Right kidney (tissue), 9 donors: ENCODE measurements around the gene MFAP5.

Experiments
- DNase-seq: peaks from one replicate; pipeline ENCODE4 v3.0.0-alpha.2; 2016
- long read RNA-seq, 8 donors: transcript quantifications; one replicate each; lab custom pipeline, GENCODE V29; 2026

MFAP5 gene, protein sequence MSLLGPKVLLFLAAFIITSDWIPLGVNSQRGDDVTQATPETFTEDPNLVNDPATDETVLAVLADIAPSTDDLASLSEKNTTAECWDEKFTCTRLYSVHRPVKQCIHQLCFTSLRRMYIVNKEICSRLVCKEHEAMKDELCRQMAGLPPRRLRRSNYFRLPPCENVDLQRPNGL
- long read RNA-seq, donor 1, partial matches to known transcripts = 6 of 8 reads
- long read RNA-seq, donor 1, other reads (novel, unspliced or antisense) = 0 of 8 reads
- long read RNA-seq, donor 2, partial matches to known transcripts = 0 of 2 reads
- long read RNA-seq, donor 2, other reads (novel, unspliced or antisense) = 0 of 2 reads
- long read RNA-seq, donor 3 = 0 reads
- long read RNA-seq, donor 4, partial matches to known transcripts = 0 of 4 reads
- long read RNA-seq, donor 4, other reads (novel, unspliced or antisense) = 0 of 4 reads
- long read RNA-seq, donor 5 = 0 reads
- long read RNA-seq, donor 6 = 0 reads
- long read RNA-seq, donor 7, partial matches to known transcripts = 0 of 3 reads
- long read RNA-seq, donor 7, other reads (novel, unspliced or antisense) = 0 of 3 reads
- long read RNA-seq, donor 8 = 0 reads

DNA sequence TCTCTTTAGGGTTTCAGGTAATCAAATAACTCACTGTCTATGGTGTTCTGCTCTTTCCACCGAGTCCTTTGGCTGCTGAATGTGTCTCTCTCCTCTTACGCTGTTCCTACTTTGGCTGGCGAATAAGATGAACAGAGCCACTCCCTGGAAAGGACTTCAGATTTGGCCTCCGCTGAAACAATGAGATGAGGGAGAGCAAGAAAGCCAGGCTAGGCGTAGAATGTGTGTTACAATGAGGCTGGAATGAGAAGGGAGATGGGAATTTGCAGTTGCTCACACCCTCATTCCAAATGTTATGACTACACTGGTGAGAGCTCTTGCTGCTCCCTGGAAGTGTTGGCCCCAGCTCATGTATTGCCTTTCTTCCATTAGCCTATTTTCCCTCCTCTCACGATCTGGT is at the start of gene MFAP5:
MFAP5 (minus strand) TSS at position 234 of the 400 bp plus-strand sequence. CDS start 722 bp downstream, outside the sequence.
- DNase-seq = no peak

DNA sequence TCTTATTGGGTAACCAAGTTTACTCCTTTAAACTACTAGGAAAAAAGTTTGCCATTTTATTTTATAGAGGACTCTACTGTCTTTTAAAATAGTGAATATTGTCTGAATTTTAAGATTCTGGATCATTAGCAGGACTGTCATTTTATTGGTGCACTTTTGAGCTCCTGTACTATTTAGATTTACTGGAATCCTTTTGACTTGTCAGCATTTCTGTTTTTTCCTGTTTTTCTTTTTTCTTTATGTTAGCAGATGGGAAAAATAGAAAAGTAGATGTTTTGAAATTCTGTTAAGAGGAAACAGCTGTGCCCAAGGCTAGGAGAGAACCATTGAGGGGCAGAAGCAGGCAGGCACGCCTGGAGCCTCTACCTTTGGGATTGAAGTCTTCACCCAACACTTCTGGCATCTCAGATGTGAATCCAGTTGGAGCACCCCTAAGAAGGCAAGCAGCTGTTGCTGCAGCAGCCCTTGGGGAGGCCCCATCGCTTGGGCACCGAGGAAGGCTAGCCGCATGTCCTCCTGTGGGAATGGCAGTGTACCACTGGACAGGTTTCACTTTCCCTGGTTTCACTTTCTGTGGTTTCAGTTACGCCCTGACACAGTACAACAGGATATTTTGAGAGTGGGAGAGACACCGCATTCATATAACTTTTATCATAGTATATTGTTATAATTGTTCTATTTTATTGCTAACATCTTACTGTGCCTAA is 46.7 kb upstream of the MFAP5 start:
- no peak for DNase-seq

DNA sequence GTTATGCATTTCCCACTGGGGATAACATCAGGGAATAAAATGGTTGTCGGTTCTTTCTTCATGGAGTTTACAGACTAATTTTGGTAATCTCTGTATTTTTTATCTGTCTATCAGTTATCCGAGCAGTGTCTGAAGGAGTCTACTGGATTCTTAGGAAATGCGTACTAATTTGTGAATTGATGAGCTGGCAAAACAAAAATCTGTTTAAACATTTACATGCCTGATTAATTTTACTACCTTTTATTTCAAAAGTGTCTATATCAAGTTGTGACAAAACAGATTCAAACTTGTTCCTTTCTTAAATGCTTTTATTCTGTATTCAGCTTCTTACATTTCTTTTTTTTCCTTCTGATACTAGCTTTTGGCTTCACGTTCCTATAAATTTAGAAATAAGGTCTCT is 39.5 kb upstream of the MFAP5 start:
- no peak for DNase-seq

DNA sequence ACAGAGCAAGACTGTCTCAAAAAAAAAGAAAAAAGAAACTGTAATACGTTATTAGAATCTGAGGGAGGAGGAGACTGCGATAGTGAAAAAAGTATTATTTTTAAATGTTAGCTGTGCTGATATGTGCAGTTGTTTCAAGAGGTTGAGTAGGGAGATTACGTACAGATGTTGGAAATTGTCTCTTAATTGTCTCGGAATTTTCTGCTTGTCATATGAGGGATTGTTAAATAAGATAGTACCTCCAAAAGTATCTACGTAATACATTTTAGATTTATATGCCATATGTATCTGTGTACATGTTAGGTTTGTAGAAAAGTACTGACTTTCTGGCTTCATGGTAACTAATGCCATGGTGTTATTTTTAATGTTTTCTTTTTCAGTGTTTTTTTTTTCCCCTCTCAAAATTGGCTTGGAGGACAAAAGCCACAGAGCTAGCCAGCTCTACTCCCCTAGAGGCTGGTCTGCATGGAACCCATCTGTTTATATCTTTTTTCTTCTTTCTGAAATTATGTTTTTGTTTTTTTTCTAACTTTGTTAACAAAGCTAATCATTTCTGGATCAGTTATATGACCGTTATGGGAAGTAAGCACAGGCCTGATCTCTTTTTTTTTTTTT is 38.5 kb upstream of the MFAP5 start:
- no peak for DNase-seq

DNA sequence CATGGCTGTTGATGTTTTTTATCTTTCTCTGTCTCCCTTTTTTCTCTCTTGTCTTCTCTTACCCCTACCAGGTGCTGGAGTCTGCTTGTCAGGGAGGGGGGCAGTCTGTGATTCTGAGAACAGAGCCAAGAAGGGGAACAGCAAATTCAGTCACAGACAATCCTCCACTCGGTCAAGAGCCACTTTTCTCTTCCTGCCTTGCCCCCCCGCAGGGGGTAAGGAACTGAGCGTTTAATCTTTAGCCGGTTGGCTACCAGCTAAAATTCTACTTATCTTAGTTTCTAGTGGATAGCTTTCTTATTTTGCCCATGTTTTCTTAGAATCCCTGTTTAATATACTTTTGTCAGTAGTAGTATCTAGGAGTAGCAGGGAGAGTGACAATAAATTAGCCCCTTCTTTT is 37.1 kb upstream of the MFAP5 start:
- DNase-seq = no peak

DNA sequence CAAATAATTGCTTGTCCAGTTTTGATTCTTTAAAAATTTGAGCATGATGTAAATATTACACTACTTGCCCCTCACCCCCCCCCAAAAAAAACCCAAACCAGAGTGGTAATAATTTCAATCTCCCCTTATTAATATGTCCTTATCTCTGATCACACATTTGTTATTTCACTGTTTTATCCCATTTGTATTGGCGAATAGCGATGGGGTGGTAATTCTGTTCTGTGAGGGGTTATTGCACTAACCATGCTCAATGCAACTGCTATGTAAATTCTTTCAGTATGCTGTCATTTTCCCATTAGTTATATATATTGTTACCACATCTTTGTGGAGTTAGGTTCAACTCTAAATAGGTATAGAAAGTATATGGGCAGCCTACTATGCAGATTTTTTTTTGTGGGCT is 36.3 kb upstream of the MFAP5 start:
- DNase-seq = no peak

DNA sequence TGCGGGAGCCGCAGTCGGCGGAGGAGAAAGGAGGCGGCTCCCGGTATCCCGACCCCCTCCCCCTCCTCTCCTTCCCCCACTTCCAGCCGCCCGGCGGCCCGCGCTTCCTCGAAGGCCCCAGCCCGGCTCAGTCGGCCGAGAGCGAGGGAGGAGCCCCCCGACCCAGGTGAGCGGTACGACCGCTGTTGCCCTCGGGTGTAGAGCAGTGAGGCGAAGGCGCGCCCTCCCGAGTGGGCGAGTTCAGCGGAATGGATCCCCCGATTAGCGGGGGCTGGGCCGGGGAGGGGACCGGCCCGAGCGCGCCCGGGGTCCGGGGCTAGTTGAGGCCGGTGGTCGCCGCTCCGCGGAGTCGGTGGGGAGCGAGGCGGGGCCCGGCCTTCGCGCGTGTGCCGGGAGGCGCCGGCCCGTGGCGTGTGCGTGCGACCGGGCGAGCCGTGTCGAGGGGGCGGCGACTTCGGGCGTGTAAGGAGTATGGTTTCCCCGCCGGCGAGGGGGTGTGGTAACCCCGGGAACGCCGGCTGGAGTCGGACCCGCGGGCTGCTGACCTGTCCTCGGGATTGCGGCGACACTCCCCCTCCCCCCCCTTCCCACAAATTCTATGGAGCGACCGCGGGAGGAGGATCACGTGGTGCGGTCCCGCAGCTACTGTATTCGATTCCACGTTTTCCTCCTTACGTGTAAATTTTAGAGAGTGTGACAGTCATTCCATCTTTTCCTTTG is 35.7 kb upstream of the MFAP5 start:
- DNase-seq = no peak

DNA sequence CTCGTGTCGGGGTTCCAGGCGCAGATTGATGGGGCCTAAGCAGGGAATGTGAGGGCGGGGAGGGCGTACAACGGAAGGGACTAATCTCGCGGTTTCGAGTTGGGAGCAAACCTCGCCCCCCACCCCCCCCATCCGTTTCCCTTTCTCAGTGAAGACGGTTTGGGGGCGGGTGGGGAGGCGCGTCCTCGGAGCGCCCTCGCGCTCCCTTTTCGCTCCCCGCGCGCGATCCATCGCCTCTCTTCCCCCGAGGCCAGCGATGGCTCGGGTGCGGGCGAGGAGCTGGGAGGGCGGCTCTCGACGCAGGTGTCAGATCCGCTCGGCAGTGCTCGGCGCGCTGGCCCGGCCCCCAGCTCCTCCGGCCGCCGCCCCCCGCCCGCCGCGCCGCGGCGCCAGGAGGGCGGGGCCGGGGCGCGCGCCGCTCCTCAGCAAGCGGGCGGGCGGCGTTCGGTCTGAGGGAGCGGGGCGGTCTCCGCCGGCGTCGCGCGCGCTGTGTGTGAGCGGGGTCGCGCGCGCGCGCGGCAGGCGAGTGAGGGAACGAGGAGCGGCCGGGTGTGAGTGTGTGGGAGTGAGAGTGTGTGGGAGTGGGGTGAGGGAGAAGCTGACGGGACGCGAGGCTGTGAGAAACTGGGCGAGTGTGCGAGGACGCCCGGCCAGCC is 35.0 kb upstream of the MFAP5 start, which contains the start of gene RIMKLB:
RIMKLB (plus strand) TSS at position 516 of the 656 bp plus-strand sequence. CDS start 15,876 bp downstream, outside the sequence.
- DNase-seq = peak; percentile 98

DNA sequence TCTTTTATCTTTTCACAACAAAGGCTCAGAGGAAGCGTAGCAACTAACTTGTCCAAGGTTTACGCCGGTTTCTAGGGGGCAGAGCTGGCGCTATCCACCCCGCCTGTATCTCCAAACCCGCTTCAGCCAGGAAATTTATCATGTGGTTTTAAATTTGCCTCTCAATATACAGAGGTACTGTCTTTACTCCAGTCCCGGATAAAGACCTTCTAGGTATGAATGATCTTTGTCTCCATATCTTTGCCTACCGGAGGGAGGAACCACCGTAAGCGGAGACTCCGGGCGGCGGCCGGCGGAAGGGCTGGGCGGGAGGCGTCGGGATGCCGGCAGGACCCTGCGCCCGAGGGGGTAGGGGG is 34.5 kb upstream of the MFAP5 start:
- DNase-seq = no peak

DNA sequence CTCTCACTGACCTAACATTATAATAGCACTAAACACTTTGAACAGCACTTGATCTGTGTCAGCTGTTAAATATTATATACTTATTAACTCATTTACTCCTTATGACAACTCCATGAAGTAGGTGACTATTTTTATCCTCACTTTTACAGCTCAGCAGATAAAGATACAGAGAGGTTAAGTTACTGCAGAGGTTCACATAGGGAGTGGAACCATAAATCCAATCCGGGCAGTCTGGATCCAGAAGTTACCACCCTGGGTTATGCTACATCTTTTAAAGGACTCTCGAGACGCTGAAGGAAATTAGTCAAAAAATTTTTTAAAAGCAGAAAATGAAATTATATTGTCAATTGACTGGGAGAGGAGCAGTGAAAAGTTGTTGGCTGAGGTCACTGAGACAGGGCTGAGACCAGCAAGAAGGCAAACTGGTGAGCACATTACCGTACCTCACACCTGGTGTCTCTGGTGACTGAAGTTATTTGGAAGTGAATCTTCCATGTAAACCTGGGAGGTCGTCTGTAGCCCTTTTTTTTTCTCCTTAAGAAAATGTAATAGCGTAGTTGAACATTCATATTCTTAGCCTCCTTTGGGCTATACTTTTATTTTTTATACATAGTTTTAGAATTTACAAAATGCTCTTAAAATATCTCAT is 33.9 kb upstream of the MFAP5 start:
- no peak for DNase-seq

DNA sequence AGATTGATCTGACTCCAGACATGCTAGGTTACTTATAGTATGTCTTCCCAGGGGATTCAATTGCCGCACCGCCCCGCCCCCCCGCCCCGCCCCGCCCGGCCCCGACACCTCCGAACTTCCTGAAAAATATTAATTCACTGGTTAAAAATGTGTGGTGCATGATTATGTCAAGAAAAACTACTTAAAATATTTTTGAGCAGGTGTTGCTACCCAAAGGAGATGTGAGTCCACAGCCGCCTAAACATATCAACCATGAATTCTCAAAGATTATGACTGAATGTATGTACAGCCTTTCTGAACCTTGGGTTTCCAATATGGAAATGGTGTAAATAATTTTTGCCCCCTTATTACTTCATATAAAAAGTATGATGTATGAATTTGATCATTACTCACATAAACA is 32.5 kb upstream of the MFAP5 start:
- DNase-seq = no peak

DNA sequence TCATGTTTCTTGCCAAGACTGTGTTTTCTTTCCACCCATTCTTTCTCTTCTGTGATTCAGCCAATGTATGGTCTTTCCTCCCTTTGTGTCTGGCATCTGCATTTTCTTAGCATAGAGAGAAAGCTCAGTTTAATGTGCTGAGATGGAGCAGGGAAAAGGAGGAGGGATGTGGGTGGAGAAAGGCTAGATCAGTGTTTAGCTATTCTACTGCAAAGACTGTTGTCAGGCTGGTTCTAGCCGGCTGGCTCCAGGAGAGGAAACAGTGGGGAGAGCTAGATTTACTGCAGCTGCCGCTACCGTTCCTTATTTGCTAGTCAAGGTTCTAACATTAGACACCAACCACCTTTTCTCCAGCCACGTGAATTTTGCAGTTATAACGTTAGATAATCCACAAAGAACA is 29.9 kb upstream of the MFAP5 start:
- peak; percentile 58 for DNase-seq

DNA sequence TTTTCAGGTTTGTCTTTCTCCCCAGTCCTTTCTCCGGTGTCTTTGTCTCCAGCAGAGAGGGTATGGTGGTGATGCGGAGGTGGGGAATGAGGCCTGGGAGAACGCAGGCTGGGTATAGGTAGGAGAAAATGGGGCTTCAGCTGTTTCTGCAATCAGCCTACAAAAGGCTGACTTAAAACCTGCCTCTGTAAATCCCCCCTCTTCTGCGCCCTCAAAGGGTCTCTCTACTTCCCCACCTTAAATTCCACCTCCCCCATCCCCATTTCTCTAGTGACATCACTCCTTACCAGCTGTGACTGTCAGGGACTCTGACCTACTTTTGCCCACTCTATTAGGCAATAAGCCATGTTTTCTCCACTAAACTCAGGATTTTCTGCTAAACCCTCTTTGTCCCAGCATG is 27.1 kb upstream of the MFAP5 start:
- DNase-seq = no peak

DNA sequence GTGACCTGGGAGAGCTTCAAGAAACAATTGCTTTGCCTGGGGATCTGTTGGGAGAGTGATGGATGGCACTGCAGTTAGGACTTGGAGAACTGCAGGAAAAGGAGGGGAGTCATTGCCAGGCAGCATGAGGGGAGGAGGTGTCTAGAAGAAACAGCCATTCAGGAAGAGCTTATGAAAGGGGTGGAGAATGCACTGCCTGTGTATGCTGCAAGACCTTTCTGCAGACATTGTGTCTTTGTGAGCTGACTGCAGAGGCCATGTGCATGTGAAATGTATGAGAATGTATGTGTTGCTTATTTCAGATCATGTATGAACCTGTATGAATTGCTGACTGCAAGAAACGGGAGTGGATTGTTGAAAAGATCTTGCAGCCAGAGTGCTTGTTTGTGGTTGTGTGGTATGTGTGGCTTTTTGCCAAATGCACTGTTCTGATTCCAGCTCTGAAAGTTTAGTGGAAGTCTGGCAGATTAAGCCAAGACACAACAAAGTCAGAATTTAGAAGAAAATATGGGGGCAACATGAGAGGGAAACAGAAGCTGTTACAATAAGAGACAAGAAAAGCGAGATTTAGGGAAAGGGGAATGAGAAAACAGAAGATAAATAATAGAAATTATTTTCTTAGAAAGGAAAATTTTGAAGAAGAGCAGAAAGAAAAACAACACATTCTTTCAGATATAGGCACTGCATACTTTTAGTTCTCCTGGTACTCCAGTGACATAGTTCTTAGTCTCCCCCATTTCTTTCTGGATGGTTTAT is 25.4 kb upstream of the MFAP5 start:
- peak; percentile 79 for DNase-seq

DNA sequence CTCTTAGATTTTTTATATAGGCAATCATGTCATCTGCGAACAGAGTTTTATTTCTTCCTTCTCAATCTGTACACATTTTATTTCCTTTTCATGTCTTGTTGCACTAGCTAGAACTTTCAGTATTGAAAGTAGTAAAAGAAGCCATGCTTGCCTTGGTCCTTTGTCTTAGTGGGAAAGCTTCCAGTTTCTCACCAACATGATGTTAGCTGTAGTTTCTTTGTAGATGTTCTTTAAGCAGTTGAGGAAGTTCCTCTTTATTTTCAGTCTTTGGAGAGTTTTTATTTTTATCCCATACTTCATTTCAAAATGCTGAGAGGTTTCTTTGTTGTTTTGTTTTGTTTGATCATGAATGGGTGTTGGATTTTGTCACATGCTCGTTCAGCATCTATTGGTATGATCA is 22.4 kb upstream of the MFAP5 start:
- no peak for DNase-seq

DNA sequence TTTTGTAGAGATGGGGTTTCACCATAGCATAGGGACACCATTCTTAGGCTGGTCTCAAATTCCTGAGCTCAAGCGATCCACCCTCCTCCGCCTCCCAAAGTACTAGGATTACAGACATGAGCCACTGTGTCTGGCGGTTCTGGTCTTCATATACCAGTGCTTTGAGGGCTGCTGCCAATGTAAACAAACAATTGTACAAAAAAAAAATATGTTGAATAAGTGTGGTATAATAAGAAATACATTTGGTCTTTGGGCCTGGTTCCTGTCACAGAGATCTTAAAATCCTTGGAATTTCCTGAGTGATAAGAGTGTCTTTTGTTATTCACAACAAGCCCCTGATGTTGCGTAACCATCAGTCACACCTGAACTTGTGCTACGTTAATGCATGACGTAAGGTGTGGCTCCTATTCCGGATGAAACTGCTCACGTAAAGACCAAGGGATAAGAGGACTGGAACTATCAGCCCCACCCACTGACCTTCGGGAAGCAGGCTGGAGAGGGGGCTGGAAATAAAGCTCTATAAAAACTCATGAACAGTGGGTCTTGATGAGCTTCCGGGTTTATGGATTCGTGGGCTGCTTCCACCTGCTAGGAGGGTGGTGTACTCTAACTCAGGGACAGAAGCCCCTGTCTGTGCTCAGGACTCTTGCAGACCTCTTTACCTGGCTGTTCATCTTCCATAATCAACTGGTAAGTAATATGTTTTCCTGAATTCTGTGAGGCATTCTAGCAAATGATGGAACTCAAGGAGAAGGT is 18.7 kb upstream of the MFAP5 start:
- DNase-seq = no peak

DNA sequence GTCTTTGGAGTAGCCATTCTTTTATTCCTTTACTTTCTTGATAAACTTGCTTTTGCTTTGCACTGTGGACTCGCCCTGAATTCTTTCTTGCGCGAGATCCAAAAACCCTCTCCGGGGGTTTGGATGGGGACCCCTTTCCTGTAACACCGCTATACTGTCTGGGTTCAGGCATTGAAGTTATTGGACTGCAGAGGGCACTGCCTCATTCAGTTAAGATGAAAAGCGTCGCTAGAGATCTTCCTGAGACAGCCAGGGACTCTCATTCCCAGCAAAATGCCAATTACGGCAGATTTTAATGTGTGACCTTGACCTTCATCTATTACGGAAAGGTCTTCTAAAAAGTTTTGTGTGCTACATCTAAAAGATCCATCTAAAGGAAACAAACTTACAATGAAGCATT is 17.9 kb upstream of the MFAP5 start:
- no peak for DNase-seq

DNA sequence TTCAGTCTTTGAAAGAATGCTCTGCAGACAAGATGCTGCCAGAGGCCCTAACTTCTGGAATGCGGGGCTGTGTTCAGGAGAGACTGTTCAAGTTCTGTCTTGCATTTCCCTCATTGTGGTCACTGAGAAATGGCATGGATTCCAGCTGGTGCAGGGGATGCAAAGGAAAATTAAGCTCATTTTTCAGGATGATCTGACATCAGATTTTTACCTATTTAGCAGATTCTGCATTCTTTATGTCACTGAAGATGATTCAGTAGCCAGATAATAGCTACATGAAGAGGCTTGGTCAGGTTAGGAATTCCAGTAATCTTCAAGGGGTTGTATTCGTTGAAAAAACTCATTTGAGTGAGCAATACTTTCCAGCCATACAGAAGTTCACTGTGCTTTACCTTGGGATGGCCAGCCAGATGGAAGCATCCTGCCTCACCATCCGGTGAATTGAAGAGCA is 16.1 kb upstream of the MFAP5 start:
- no peak for DNase-seq

DNA sequence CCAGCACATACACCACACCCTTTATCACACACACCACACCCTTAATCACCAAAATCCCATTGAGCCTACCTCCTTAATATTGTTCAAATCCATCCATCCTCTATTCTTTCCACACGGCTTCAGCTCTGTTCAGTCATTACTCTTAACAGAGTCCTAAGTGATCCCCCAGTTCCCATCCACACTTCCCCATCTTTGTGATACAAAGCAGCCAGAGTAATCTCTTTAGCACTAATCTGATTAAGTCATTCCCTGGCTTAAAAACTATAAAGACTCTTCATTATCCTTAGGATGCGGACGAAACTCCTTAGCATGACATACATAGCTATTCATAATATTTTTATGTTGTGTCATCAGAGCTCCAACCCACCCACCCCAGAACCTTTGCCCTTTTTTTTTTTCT is 14.7 kb upstream of the MFAP5 start:
- DNase-seq = no peak

DNA sequence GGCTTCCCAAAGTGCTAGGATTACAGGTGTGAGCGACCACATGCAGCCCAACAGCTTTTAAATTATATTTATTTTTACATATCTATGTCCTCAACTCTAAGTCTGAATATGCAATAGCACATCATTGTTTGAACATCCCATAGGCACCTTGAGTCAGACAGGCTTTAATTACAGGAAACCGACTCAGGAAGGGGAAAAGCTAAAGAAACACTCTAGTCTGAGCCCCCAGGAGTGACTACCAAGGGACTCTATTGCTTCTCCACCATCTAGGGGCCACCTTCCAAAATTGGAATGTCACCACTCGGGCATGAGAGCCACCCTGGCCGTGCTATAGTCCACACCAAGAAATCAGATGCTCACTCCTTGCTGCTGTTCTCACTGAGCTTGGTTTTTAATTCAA is 14.0 kb upstream of the MFAP5 start:
- no peak for DNase-seq
